SK-MEL-5 (cell line): ENCODE data around the gene TNF. TPM values are rescaled to one million over a fixed set of nuclear protein-coding genes. Genes with fewer than 3 reads are reported as not detected.
A peak's percentile ranks its signal among the peaks of the same experiment; 100 is the strongest.

Source experiments
- DNase-seq: peaks from one replicate; pipeline ENCODE4 v3.0.0-alpha.2; 2016; ENCODE audit warnings: low read depth, low spot score
- in situ Hi-C: cut with HindIII; loops from 2 replicates; pipeline ENCODE4 v1.10.0; 2016; ENCODE audit warnings: low sequenced_read_pairs, high pct_unique_total_duplicates, low pct_unique_long_range_greater_than_20kb
- total RNA-seq: library from RNA; depleted of rRNA; stranded (reverse); fragments of >200 nt; shearing (Covaris generic); gene quantifications from 2 replicates; pipeline ENCODE4 v1.2.3, GENCODE V29; 2014

The TNF gene
- total RNA-seq, 1 experiment from 2014 or later: not detected

- in situ Hi-C loops: no loop called here
- DNase-seq: no peak
These were observed 35.6 kb downstream of the TNF start for GRCh38 chr6:31610968-31611367.

- in situ Hi-C loops: no loop called here
- no peak for DNase-seq
These were observed 38.8 kb downstream of the TNF start for GRCh38 chr6:31614075-31614619.

GRCh38 chr6:31614684-31615578 is 39.6 kb downstream of the TNF start, which contains the start of gene AIF1:
AIF1 (plus strand) TSS chr6:31615234; CDS start chr6:31615330, 96 bp downstream.
- no peak for DNase-seq
- in situ Hi-C loops: no loop called here

GRCh38 chr6:31615748-31616147 is 40.4 kb downstream of the TNF start:
- no peak for DNase-seq
- in situ Hi-C loops: no loop called here

GRCh38 chr6:31617010-31617409 is 41.6 kb downstream of the TNF start:
- DNase-seq: no peak
- in situ Hi-C loops: no loop called here

GRCh38 chr6:31619805-31620585 is 44.6 kb downstream of the TNF start:
- peak; percentile 98 for DNase-seq
- in situ Hi-C loops: no loop called here

GRCh38 chr6:31620586-31621319 is 45.4 kb downstream of the TNF start, which contains the start of gene PRRC2A:
PRRC2A (plus strand) TSS chr6:31620715; CDS start chr6:31622790, 2,075 bp downstream.
- in situ Hi-C loops: no loop called here
- peak; percentile 71 for DNase-seq

GRCh38 chr6:31621320-31621939 is 46.1 kb downstream of the TNF start:
- DNase-seq: no peak
- in situ Hi-C loops: no loop called here

- in situ Hi-C loops: no loop called here
- DNase-seq: no peak
These were observed 46.6 kb downstream of the TNF start for GRCh38 chr6:31621991-31622390.

GRCh38 chr6:31622684-31623091 is 47.3 kb downstream of the TNF start:
- in situ Hi-C loops: no loop called here
- DNase-seq: no peak

GRCh38 chr6:31624070-31624469 is 48.7 kb downstream of the TNF start:
- in situ Hi-C loops: no loop called here

GRCh38 chr6:31626952-31627351 is 51.6 kb downstream of the TNF start:
- DNase-seq: no peak
- in situ Hi-C loops: no loop called here

More at GRCh38 chr6:31624070-31624469, 48.7 kb downstream of the TNF start:
- DNase-seq: no peak

- no peak for DNase-seq
- in situ Hi-C loops: no loop called here
These were observed 52.4 kb downstream of the TNF start for GRCh38 chr6:31627690-31628287.
